GM18498 (cell line): ENCODE measurements around the gene PMEPA1.

Experiments used
- ATAC-seq: cut with Tn5 transposase; IDR thresholded peaks from one replicate; pipeline ENCODE4 v1.9.1; 2021; ENCODE audit warnings: mild to moderate bottlenecking, moderate library complexity; ENCODE audit not compliant: unreplicated experiment

Gene PMEPA1

GRCh38 chr20:57663681-57664451 is 45.9 kb downstream of the PMEPA1 start:
- ATAC-seq, result no peak

- no peak for ATAC-seq
Measured at GRCh38 chr20:57663241-57663640, 46.6 kb downstream of the PMEPA1 start.

GRCh38 chr20:57662456-57663240 is 47.2 kb downstream of the PMEPA1 start:
- ATAC-seq, result no peak

- ATAC-seq, result no peak
Measured at GRCh38 chr20:57661746-57662455, 47.9 kb downstream of the PMEPA1 start.

- ATAC-seq, result no peak
Measured at GRCh38 chr20:57660922-57661745, 48.7 kb downstream of the PMEPA1 start.

- no peak for ATAC-seq
Measured at GRCh38 chr20:57660181-57660921, 49.5 kb downstream of the PMEPA1 start.

- ATAC-seq, result no peak
Measured at GRCh38 chr20:57659517-57660180, 50.2 kb downstream of the PMEPA1 start.

GRCh38 chr20:57658833-57659516 is 50.8 kb downstream of the PMEPA1 start:
- ATAC-seq, result no peak

- no peak for ATAC-seq
Measured at GRCh38 chr20:57658447-57658832, 51.4 kb downstream of the PMEPA1 start.

GRCh38 chr20:57657535-57658446 is 52.0 kb downstream of the PMEPA1 start:
- ATAC-seq, result no peak

GRCh38 chr20:57656821-57657534 is 52.8 kb downstream of the PMEPA1 start:
- ATAC-seq, result no peak

- no peak for ATAC-seq
Measured at GRCh38 chr20:57656252-57656820, 53.5 kb downstream of the PMEPA1 start.

GRCh38 chr20:57655809-57656155 is 54.0 kb downstream of the PMEPA1 start:
- ATAC-seq, result no peak

- ATAC-seq, result no peak
Measured at GRCh38 chr20:57654998-57655808, 54.6 kb downstream of the PMEPA1 start.

- ATAC-seq, result peak; percentile 77
Measured at GRCh38 chr20:57654363-57654997, 55.3 kb downstream of the PMEPA1 start.

GRCh38 chr20:57653910-57654309 is 55.9 kb downstream of the PMEPA1 start:
- ATAC-seq, result no peak
